Panc1 (cell line): ENCODE results near the gene TOMM22. TPM values are rescaled to one million over a fixed set of nuclear protein-coding genes. Genes with fewer than 3 reads are reported as not detected.

ENCODE experiments used
- ATAC-seq: fragments of 200-7000 bp; cut with Tn5 transposase; 2 replicates; pipeline ENCODE4 v1.9.1; 2020; ENCODE audit warnings: mild to moderate bottlenecking, moderate library complexity
- BruUV-seq: library from RNA; stranded (reverse); fragments of 400-500 nt; replicated peaks from 2 replicates; lab custom pipeline; 2021; lab: Mats Ljungman, UMichigan
- CTCF ChIA-PET: fragments of 300-600 bp; sonication (Branson Sonifier 250); formaldehyde crosslinking; loops from one replicate; lab custom pipeline; 2022; ENCODE audit warnings: antibody characterized with exemption; lab: Charles Lee
- POLR2A ChIA-PET: fragments of 300-600 bp; sonication (Branson Sonifier 250); formaldehyde crosslinking; loops from one replicate; lab custom pipeline; 2022; ENCODE audit warnings: antibody characterized with exemption; lab: Charles Lee
- DNase-seq: peaks from one replicate; pipeline ENCODE4 v3.0.0-alpha.2; 2010; ENCODE audit warnings: low read depth, low spot score
- H3K27ac ChIP-seq: 2 replicates; pipeline ENCODE4 v1.5.1; 2011; ENCODE audit warnings: mild to moderate bottlenecking, low read length, inconsistent platforms
- H3K27me3 ChIP-seq: fragments of 200-500 bp; sonication (Bioruptor generic); 2 replicates; pipeline ENCODE4 v1.6.0; 2014; ENCODE audit warnings: low read length, inconsistent platforms; ENCODE audit not compliant: control insufficient read depth, insufficient read depth
- H3K36me3 ChIP-seq: fragments of 200-500 bp; sonication (Bioruptor generic); 2 replicates; pipeline ENCODE4 v1.5.1; 2014; ENCODE audit warnings: inconsistent platforms, mild to moderate bottlenecking, low read length, moderate library complexity; ENCODE audit not compliant: control insufficient read depth, insufficient read depth
- H3K4me1 ChIP-seq: 2 replicates; pipeline ENCODE4 v1.5.1; 2011; ENCODE audit warnings: inconsistent platforms, mild to moderate bottlenecking, low read length, moderate library complexity; ENCODE audit not compliant: control insufficient read depth, insufficient read depth
- H3K4me3 ChIP-seq, 2 experiments: 2 replicates each; pipeline ENCODE4 v1.5.1; 2011 to 2012; ENCODE audit warnings: low read depth in 2 of 2, low read length in 2 of 2, mild to moderate bottlenecking in 2 of 2, inconsistent platforms in 1 of 2, moderate library complexity in 1 of 2
- H3K9me3 ChIP-seq: fragments of 200-500 bp; sonication (Bioruptor generic); 2 replicates; pipeline ENCODE4 v1.5.1; 2014; ENCODE audit warnings: low read depth, mild to moderate bottlenecking, inconsistent platforms, low read length, moderate library complexity; ENCODE audit not compliant: control insufficient read depth, insufficient read depth
- POLR2AphosphoS5 ChIP-seq: IDR thresholded peaks from 2 replicates; pipeline ENCODE4 v1.6.1; 2012; ENCODE audit warnings: mild to moderate bottlenecking, low read depth, low read length, moderate library complexity
- SIN3A ChIP-seq: IDR thresholded peaks from 2 replicates; pipeline ENCODE4 v1.6.1; 2012; ENCODE audit warnings: low read depth, mild to moderate bottlenecking, low read length, moderate library complexity, borderline replicate concordance; ENCODE audit not compliant: insufficient read depth
- TCF7L2 ChIP-seq: IDR thresholded peaks from 2 replicates; pipeline ENCODE4 v1.6.1; 2011; ENCODE audit warnings: mild to moderate bottlenecking, low read depth, low read length, inconsistent platforms
- in situ Hi-C: cut with HindIII; loops from 2 replicates; pipeline ENCODE4 v1.10.0; 2016; ENCODE audit warnings: low sequenced_read_pairs, low pct_unique_long_range_greater_than_20kb
- intact Hi-C: fragments of 100-400 bp; cut with micrococcal nuclease; formaldehyde crosslinking; loops from one replicate; pipeline ENCODE4 v1.10.0; 2022; ENCODE audit not compliant: unreplicated experiment
- total RNA-seq: library from RNA; stranded (reverse); gene quantifications from one replicate; pipeline ENCODE4 v1.2.1, GENCODE V29; 2021; ENCODE audit not compliant: unreplicated experiment
- TF ChIP-seq, protein P1 (sequence below), 2 experiments: IDR thresholded peaks; 2 replicates each; pipeline ENCODE4 v1.6.1; 2011 to 2012; ENCODE audit warnings: low read depth in 2 of 2, control low read depth in 1 of 2, low read length in 1 of 2, mild to moderate bottlenecking in 1 of 2, moderate library complexity in 1 of 2; ENCODE audit not compliant: insufficient read depth in 1 of 2
- TF ChIP-seq, protein P2 (sequence below): fragments of 450-650 bp; IDR thresholded peaks from 2 replicates; pipeline ENCODE4 v1.5.1; 2017; ENCODE audit warnings: mild to moderate bottlenecking

TOMM22 gene
- total RNA-seq, 1 experiment from 2014 or later: 111 TPM

GRCh38 chr22:38716826-38717225 is 35.1 kb downstream of the TOMM22 start:
- ChIA-PET CTCF (no interaction called here), POLR2A (no interaction called here)
- no TSS peak for BruUV-seq
- ATAC-seq (no peak), DNase-seq (no peak)
- in situ Hi-C loops: no loop called here
- H3K27me3 ChIP-seq: no peaks in the 10 kb centered on the region
- TF ChIP-seq, protein P1, sequence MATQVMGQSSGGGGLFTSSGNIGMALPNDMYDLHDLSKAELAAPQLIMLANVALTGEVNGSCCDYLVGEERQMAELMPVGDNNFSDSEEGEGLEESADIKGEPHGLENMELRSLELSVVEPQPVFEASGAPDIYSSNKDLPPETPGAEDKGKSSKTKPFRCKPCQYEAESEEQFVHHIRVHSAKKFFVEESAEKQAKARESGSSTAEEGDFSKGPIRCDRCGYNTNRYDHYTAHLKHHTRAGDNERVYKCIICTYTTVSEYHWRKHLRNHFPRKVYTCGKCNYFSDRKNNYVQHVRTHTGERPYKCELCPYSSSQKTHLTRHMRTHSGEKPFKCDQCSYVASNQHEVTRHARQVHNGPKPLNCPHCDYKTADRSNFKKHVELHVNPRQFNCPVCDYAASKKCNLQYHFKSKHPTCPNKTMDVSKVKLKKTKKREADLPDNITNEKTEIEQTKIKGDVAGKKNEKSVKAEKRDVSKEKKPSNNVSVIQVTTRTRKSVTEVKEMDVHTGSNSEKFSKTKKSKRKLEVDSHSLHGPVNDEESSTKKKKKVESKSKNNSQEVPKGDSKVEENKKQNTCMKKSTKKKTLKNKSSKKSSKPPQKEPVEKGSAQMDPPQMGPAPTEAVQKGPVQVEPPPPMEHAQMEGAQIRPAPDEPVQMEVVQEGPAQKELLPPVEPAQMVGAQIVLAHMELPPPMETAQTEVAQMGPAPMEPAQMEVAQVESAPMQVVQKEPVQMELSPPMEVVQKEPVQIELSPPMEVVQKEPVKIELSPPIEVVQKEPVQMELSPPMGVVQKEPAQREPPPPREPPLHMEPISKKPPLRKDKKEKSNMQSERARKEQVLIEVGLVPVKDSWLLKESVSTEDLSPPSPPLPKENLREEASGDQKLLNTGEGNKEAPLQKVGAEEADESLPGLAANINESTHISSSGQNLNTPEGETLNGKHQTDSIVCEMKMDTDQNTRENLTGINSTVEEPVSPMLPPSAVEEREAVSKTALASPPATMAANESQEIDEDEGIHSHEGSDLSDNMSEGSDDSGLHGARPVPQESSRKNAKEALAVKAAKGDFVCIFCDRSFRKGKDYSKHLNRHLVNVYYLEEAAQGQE (IDR thresholded peaks at IDR 0.05; ENCODE audit: insufficient read depth in 1 of 2, low read depth in 2 of 2, low read length in 1 of 2): no peak
- TF ChIP-seq SIN3A: no peak
- H3K36me3 ChIP-seq: peaks cover 2% of the 10 kb centered on the region; the same call in 1 of the 2 replicates
- no peak overlapping the region for H3K4me3 ChIP-seq
- H3K27ac ChIP-seq: no peak overlapping the region
- H3K4me1 ChIP-seq: peaks cover 4% of the 10 kb centered on the region
- no peaks in the 10 kb centered on the region for H3K9me3 ChIP-seq
- intact Hi-C loops: no loop called here

DNA sequence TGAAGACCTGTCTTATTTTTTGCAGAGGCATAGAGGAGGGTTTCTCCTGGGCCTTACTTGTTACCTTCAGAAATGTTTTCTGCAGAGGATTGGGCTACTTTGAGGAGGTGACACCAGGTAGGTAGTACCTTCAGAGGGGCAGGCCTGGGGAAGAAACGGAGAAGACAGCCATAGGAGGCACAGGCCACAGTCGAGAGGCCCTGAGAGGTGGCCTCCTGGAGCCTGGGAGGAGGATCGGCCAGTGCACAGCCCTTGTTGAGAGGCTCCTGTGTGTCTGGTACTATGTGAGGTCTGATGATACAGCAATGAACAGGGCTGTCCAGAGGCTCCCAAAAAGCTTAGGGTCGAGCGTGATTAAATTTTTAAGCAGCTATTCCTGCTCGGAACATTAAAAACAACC is 35.5 kb downstream of the TOMM22 start:
- ATAC-seq (no peak), DNase-seq (no peak)
- Histone ChIP-seq H3K4me1 (peaks cover 4% of the 10 kb centered on the region), H3K36me3 (peaks cover 5% of the 10 kb centered on the region; the same call in 1 of the 2 replicates), H3K27ac (no peak overlapping the region), H3K9me3 (no peaks in the 10 kb centered on the region), H3K4me3 (no peak overlapping the region), H3K27me3 (no peaks in the 10 kb centered on the region)
- CTCF ChIA-PET: no interaction called here
- in situ Hi-C loops (no loop called here), intact Hi-C loops (no loop called here)
- POLR2A ChIA-PET: no interaction called here
- TF ChIP-seq, protein P1 (IDR thresholded peaks at IDR 0.05; ENCODE audit: insufficient read depth in 1 of 2, low read depth in 2 of 2, low read length in 1 of 2): no peak
- TF ChIP-seq SIN3A (no peak), POLR2AphosphoS5 (no peak), TCF7L2 (no peak)
- TF ChIP-seq, protein P2, sequence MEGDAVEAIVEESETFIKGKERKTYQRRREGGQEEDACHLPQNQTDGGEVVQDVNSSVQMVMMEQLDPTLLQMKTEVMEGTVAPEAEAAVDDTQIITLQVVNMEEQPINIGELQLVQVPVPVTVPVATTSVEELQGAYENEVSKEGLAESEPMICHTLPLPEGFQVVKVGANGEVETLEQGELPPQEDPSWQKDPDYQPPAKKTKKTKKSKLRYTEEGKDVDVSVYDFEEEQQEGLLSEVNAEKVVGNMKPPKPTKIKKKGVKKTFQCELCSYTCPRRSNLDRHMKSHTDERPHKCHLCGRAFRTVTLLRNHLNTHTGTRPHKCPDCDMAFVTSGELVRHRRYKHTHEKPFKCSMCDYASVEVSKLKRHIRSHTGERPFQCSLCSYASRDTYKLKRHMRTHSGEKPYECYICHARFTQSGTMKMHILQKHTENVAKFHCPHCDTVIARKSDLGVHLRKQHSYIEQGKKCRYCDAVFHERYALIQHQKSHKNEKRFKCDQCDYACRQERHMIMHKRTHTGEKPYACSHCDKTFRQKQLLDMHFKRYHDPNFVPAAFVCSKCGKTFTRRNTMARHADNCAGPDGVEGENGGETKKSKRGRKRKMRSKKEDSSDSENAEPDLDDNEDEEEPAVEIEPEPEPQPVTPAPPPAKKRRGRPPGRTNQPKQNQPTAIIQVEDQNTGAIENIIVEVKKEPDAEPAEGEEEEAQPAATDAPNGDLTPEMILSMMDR: no peak
- BruUV-seq: no TSS peak
